ENCODE data around the gene PROB1.

GRCh38 chr5:139358064-139358463 lies 36.8 kb downstream of the PROB1 start:
- TF ChIP-seq CTCF (IDR thresholded peaks at IDR 0.05 in 4 of 5, conservative IDR thresholded peaks at IDR 0.05 in 1 of 5) (no peak), POLR2A (IDR thresholded peaks at IDR 0.05) (no peak)

All from gastrocnemius medialis (tissue), 4 donors.